CD4-positive, CD25-positive, alpha-beta regulatory T cell (primary cell): Measurements from ENCODE around the gene SLC6A11. TPM values are rescaled to one million over a fixed set of nuclear protein-coding genes. Genes with fewer than 3 reads are reported as not detected.

Experiments used
- polyA plus RNA-seq, 4 donors: library from polyadenylated mRNA; unstranded; fragments of 300-500 nt; fragmentation: Illumina TruSeq; gene quantifications; one replicate each; pipeline ENCODE4 v1.2.3, GENCODE V29; 2021
- total RNA-seq: library from RNA; stranded (reverse); gene quantifications from one replicate; pipeline ENCODE4 v1.2.3, GENCODE V29; 2022

The SLC6A11 gene
- total and polyA plus RNA-seq, 5 donors from 2014 or later: not detected

Other genes with a start within 250 kb of the SLC6A11 start
- gene SLC6A1, start 176.5 kb downstream of the SLC6A11 start, total RNA-seq: not detected
- not detected for gene SLC6A1, start 176.5 kb downstream of the SLC6A11 start, polyA plus RNA-seq